Osteoblast (primary cell): ENCODE data around the gene H2BK1. TPM values are rescaled to one million over a fixed set of nuclear protein-coding genes. Genes with fewer than 3 reads are reported as not detected.
A peak's percentile ranks its signal among the peaks of the same experiment; 100 is the strongest.

Experiments
- DNase-seq: peaks from one replicate; pipeline ENCODE4 v3.0.0; 2011; ENCODE audit warnings: low spot score, mixed read lengths; ENCODE audit not compliant: insufficient read length; ENCODE audit errors: missing footprints
- H2AFZ ChIP-seq: 2 replicates; pipeline ENCODE4 v1.6.0; 2011; ENCODE audit warnings: mild to moderate bottlenecking, low read length
- H3K27ac ChIP-seq: 2 replicates; pipeline ENCODE4 v1.5.1; 2011; ENCODE audit warnings: mild to moderate bottlenecking, low read depth, low read length, moderate library complexity
- H3K27me3 ChIP-seq: 2 replicates; pipeline ENCODE4 v1.6.0; 2012; ENCODE audit warnings: mild to moderate bottlenecking, control low read depth, inconsistent platforms, low read length, moderate library complexity; ENCODE audit not compliant: insufficient read depth
- H3K36me3 ChIP-seq: 2 replicates; pipeline ENCODE4 v1.5.1; 2011; ENCODE audit warnings: mild to moderate bottlenecking, low read length, control low read depth, moderate library complexity; ENCODE audit not compliant: insufficient read depth
- H3K4me1 ChIP-seq: 2 replicates; pipeline ENCODE4 v1.5.1; 2011; ENCODE audit warnings: mild to moderate bottlenecking, low read length, control low read depth, moderate library complexity; ENCODE audit not compliant: insufficient read depth
- H3K4me2 ChIP-seq: 2 replicates; pipeline ENCODE4 v1.6.0; 2011; ENCODE audit warnings: mild to moderate bottlenecking, low read length; ENCODE audit not compliant: insufficient read depth
- H3K4me3 ChIP-seq: fragments of 200-600 bp; sonication (generic); 3 replicates; pipeline ENCODE4 v1.5.1; 2012; ENCODE audit warnings: mild to moderate bottlenecking, low read length, inconsistent platforms; ENCODE audit not compliant: insufficient read depth
- H3K79me2 ChIP-seq: 2 replicates; pipeline ENCODE4 v1.6.0; 2012; ENCODE audit warnings: mild to moderate bottlenecking, low read length, control low read depth, inconsistent platforms; ENCODE audit not compliant: insufficient read depth
- H3K9me3 ChIP-seq: 2 replicates; pipeline ENCODE4 v1.5.1; 2011; ENCODE audit warnings: low read depth, low read length, control low read depth
- H4K20me1 ChIP-seq: 2 replicates; pipeline ENCODE4 v1.6.0; 2012; ENCODE audit warnings: mild to moderate bottlenecking, low read length, control low read depth; ENCODE audit not compliant: insufficient read depth
- CTCF ChIP-seq: IDR thresholded peaks from 2 replicates; pipeline ENCODE4 v1.5.1; 2011; ENCODE audit warnings: mild to moderate bottlenecking, low read depth, low read length, moderate library complexity; ENCODE audit errors: extremely low read depth
- total RNA-seq: library from RNA; depleted of rRNA; stranded (reverse); fragments of >200 nt; gene quantifications from 2 replicates; pipeline ENCODE4 v1.2.3, GENCODE V29; 2012

Gene H2BK1
- total RNA-seq, 1 donor: not detected

GRCh38 chr7:151194188-151194587, 16.1 kb downstream of the H2BK1 start:
- H3K27me3 ChIP-seq: peaks cover 37% of the 10 kb centered on the region
- peak; percentile 49 for DNase-seq
- TF ChIP-seq CTCF: no peak

DNA sequence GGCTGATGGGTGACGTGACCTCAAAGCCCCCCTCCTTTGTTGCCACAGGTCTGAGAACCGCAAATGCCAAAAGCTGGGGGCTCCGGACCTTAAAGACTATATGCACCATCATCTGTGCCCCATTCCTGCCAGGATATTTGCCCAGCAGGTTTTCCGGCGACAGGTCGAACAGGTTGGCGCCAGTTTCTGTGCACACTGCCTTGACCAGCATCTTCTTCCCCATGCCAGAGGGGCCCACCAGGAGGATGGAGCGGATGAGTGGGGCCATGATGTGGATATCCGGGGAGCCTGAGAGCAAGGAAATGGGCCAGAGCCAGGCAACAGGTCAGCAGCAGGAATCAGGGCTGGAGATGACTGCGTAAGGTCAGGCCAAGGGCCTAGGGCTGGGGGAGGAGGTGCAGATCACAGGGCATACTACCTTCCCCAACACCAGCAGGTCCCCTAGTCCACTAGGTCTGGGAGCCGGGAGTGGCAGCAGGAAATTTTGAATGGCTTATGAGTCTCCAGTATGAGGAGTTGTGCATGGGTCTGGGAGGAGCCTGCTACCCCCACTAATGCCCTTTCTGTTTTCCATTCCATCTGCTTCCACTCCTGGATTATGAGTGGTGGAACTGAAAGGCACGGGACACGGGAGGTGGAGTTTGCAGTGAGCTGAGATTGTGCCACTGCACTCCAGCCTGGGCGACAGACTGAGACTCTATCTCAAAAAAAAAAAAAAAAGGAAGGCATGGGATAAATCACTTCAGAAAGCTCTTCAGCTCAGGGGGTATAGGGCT, 16.9 kb downstream of the H2BK1 start:
- Histone ChIP-seq H3K4me1 (no peaks in the 10 kb centered on the region), H3K9me3 (no peaks in the 10 kb centered on the region), H3K4me2 (no peak overlapping the region), H3K27ac (no peak overlapping the region), H3K4me3 (no peak overlapping the region), H3K27me3 (peaks cover 33% of the 10 kb centered on the region), H3K79me2 (no peaks in the 10 kb centered on the region), H2AFZ (no peak overlapping the region), H3K36me3 (no peaks in the 10 kb centered on the region), H4K20me1 (no peaks in the 10 kb centered on the region)
- no peak for TF ChIP-seq CTCF
- DNase-seq: peak; percentile 49

More at GRCh38 chr7:151194188-151194587, 16.1 kb downstream of the H2BK1 start:
- no peaks in the 10 kb centered on the region for H4K20me1 ChIP-seq
- no peak overlapping the region for H3K4me2 ChIP-seq
- no peak overlapping the region for H3K27ac ChIP-seq
- no peaks in the 10 kb centered on the region for H3K4me1 ChIP-seq
- H2AFZ ChIP-seq: no peak overlapping the region
- no peaks in the 10 kb centered on the region for H3K79me2 ChIP-seq
- no peaks in the 10 kb centered on the region for H3K36me3 ChIP-seq
- no peaks in the 10 kb centered on the region for H3K9me3 ChIP-seq
- no peak overlapping the region for H3K4me3 ChIP-seq

DNA sequence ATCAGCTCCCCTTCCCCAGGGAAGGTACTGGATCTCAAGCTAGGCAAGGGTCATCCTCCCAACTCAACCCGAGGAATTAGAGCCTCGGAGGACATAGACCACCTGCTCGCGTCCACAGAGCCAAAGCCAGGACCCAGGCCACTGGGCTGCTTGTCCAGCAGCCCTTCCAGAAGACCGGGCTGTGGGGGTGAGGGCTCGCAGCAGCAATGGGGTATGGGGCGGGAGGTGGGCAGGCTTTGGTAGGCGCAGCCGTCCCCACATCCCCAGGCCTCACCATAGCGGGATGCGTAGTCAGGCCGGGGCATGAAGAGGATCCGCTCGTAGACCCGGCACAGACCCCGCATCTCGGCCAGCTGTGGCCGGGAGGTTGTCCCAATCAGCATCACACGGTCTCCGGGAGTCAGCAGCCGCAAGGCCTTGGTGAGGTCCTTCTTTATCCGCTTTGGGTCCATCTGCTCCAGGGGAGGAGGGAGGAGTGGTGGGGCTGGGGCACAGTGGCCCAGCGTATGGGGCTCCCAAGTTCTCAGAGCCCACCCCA, 18.2 kb downstream of the H2BK1 start:
- H3K27me3 ChIP-seq: peaks cover 34% of the 10 kb centered on the region
- H4K20me1 ChIP-seq: no peaks in the 10 kb centered on the region
- H3K36me3 ChIP-seq: no peaks in the 10 kb centered on the region

More for the DNA sequence above, 18.2 kb downstream of the H2BK1 start:
- Histone ChIP-seq H3K4me1 (no peaks in the 10 kb centered on the region), H3K9me3 (no peaks in the 10 kb centered on the region), H3K4me2 (no peak overlapping the region), H3K79me2 (no peaks in the 10 kb centered on the region), H3K27ac (no peak overlapping the region), H3K4me3 (no peak overlapping the region), H2AFZ (no peak overlapping the region)
- DNase-seq: peak; percentile 67
- TF ChIP-seq CTCF: no peak
